Right lobe of liver (tissue), 4 donors: ENCODE data around the gene UBE2B.

Experiments used
- CTCF ChIP-seq, 4 donors: fragments of 200-600 bp in 3 of 4; fragments of 450-650 bp in 1 of 4; IDR thresholded peaks; one replicate each; pipeline versions ENCODE4 v1.5.1 to v1.8.0; 2016 to 2022; ENCODE audit warnings: antibody characterized with exemption in 4 of 4, mild to moderate bottlenecking in 2 of 4
- POLR2A ChIP-seq: fragments of 450-650 bp; IDR thresholded peaks from one replicate; pipeline ENCODE4 v1.6.1; 2017; ENCODE audit warnings: antibody characterized with exemption, mild to moderate bottlenecking
- donor health status: DM: no; HTN: no; CAD: no.
- donor health status: DM: no; HTN: no; CAD: no.
- donor health status: DM: no; HTN: yes; CAD: no.

- TF ChIP-seq POLR2A (no peak), CTCF (IDR thresholded peaks at IDR 0.05) (no peak)
These were observed 56.2 kb downstream of the UBE2B start for GRCh38 chr5:134427540-134428041.
